Measurements from ENCODE around the gene SLC50A1.
A peak's percentile ranks its signal among the peaks of the same experiment; 100 is the strongest.

The SLC50A1 gene

GRCh38 chr1:155171836-155172731 lies 36.4 kb downstream of the SLC50A1 start:
- TF ChIP-seq, protein P1, sequence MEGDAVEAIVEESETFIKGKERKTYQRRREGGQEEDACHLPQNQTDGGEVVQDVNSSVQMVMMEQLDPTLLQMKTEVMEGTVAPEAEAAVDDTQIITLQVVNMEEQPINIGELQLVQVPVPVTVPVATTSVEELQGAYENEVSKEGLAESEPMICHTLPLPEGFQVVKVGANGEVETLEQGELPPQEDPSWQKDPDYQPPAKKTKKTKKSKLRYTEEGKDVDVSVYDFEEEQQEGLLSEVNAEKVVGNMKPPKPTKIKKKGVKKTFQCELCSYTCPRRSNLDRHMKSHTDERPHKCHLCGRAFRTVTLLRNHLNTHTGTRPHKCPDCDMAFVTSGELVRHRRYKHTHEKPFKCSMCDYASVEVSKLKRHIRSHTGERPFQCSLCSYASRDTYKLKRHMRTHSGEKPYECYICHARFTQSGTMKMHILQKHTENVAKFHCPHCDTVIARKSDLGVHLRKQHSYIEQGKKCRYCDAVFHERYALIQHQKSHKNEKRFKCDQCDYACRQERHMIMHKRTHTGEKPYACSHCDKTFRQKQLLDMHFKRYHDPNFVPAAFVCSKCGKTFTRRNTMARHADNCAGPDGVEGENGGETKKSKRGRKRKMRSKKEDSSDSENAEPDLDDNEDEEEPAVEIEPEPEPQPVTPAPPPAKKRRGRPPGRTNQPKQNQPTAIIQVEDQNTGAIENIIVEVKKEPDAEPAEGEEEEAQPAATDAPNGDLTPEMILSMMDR (IDR thresholded peaks at IDR 0.05; ENCODE audit: borderline replicate concordance, insufficient read depth, low read depth, low read length): no peak
- H3K4me3 ChIP-seq (ENCODE audit: low read depth, low read length): peak overlapping the region; percentile 89

- TF ChIP-seq, protein P1 (IDR thresholded peaks at IDR 0.05; ENCODE audit: borderline replicate concordance, insufficient read depth, low read depth, low read length): peak; percentile 94
- H3K4me3 ChIP-seq (ENCODE audit: low read depth, low read length): peak within 1 kb of the TSS; percentile 89
These were observed 37.3 kb downstream of the SLC50A1 start, which contains the start of gene KRTCAP2 for GRCh38 chr1:155172732-155173477. Gene KRTCAP2, minus strand, starts transcription at chr1:155173304. Its CDS starts 80 bp downstream, at chr1:155173224.

DNA sequence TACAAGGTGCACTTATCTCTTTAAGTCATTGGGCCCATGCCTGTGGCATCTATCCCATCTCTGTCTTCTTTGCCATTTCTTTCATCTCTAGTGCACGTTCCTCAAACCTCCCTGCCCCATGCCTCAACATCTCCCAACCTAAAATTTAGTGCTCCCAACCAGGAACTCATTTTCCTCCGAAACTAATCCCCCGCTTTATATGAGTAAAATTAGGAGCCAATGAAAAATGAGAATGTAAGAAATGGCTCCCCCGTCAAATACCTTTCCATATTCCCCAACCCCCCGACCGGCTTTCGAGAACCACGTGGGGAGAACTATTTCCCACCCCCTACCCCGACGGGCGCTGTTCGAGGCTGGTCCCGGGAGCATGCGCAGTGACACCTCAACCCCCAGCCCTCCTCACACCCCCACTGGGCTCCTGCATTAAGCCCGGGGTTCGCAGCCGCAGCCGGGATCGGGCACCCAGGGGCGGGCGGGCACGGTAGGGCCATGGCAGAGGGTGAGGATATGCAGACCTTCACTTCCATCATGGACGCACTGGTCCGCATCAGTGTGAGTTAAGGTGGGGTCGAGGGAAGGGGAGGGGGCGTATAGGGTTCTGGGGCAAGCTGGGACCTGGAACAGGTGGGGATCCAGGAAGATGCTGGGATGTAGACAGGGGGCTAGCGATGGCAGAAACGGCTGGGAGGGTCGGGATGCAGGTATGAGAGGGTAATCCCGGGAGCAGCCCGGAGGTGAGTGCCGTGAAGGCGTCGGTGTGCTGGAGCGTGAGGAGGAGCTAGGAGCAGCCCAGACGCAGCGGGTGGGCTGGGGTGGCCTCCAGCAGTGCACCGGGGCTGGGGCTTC lies 38.0 kb downstream of the SLC50A1 start, which contains the start of gene TRIM46:
Gene TRIM46 (plus strand): TSS at position 372 of the 846 bp plus-strand sequence. CDS start 118 bp downstream, at position 490.
- peak within 1 kb of the TSS; percentile 89 for H3K4me3 ChIP-seq (ENCODE audit: low read depth, low read length)
- TF ChIP-seq, protein P1 (IDR thresholded peaks at IDR 0.05; ENCODE audit: borderline replicate concordance, insufficient read depth, low read depth, low read length): no peak

- H3K4me3 ChIP-seq (ENCODE audit: low read depth, low read length): no peak overlapping the region
- TF ChIP-seq, protein P1 (IDR thresholded peaks at IDR 0.05; ENCODE audit: borderline replicate concordance, insufficient read depth, low read depth, low read length): no peak
These were observed 39.0 kb downstream of the SLC50A1 start for GRCh38 chr1:155174324-155175280.

- no peak overlapping the region for H3K4me3 ChIP-seq (ENCODE audit: low read depth, low read length)
- TF ChIP-seq, protein P1 (IDR thresholded peaks at IDR 0.05; ENCODE audit: borderline replicate concordance, insufficient read depth, low read depth, low read length): no peak
These were observed 39.8 kb downstream of the SLC50A1 start for GRCh38 chr1:155175281-155175926.
